ENCODE data around the gene SLCO4A1. TPM values are rescaled to one million over a fixed set of nuclear protein-coding genes. Genes with fewer than 3 reads are reported as not detected.

SLCO4A1 gene
- total RNA-seq, 4 donors from 2014 or later, result 77.9 to 107 (median 81.5) TPM

- 27 to 33% methylated on average over 14 of the region's 14 CpGs for WGBS, 2 donors
- DNase-seq (ENCODE audit: low spot score in 2 of 2), result no peak
- intact Hi-C loops (cut with DNase I; ENCODE audit: low total_unique reads), result no loop called here
- H3K4me3 ChIP-seq (ENCODE audit: low read depth, poor library complexity, severe bottlenecking), result peak overlapping the region; percentile 50
- TF ChIP-seq, protein P1, sequence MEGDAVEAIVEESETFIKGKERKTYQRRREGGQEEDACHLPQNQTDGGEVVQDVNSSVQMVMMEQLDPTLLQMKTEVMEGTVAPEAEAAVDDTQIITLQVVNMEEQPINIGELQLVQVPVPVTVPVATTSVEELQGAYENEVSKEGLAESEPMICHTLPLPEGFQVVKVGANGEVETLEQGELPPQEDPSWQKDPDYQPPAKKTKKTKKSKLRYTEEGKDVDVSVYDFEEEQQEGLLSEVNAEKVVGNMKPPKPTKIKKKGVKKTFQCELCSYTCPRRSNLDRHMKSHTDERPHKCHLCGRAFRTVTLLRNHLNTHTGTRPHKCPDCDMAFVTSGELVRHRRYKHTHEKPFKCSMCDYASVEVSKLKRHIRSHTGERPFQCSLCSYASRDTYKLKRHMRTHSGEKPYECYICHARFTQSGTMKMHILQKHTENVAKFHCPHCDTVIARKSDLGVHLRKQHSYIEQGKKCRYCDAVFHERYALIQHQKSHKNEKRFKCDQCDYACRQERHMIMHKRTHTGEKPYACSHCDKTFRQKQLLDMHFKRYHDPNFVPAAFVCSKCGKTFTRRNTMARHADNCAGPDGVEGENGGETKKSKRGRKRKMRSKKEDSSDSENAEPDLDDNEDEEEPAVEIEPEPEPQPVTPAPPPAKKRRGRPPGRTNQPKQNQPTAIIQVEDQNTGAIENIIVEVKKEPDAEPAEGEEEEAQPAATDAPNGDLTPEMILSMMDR (IDR thresholded peaks at IDR 0.05), result no peak
- no peak for TF ChIP-seq POLR2A (IDR thresholded peaks at IDR 0.05)
Measured at GRCh38 chr20:62643521-62644043, 1.3 kb downstream of the SLCO4A1 start.

DNA sequence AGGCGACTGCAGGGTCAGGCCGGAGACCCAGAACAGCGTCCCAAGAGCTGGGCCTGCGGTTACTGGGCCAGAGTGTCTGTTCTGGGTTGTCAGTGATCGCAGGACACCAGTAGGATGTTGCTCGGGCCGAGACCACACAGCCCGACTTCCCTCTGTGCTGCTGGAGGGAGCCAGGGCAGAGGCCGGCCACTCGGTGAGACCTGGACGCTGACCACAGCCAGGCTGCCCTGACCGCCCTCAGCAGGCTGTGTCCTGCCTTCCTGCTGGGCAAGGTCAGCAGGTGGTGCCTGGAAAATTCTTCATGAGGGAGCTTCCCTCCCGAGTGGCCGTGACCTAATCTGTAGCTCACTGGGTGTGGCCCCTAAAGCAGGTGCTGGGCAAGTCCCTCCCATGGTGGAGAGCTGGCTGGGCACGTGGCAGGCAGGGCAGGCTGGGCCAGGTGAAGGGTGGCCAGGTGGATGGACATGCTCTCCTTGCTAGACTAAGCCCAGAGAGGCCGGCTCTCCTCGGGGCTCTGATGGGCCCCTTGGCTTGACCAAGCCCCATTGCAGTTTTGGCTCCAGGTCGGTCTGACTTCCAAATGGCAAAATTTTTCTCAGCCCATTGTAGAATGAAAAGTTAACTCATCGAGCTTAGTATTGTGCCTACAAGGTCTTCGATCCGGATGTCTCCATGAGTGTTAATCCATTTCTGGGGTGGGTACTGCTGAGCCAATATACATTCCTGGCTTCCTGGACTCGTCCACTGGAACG is 1.9 kb downstream of the SLCO4A1 start:
- no peak overlapping the region for H3K4me3 ChIP-seq (ENCODE audit: low read depth, poor library complexity, severe bottlenecking)
- no peak for TF ChIP-seq POLR2A (IDR thresholded peaks at IDR 0.05)
- TF ChIP-seq, protein P1 (IDR thresholded peaks at IDR 0.05), result no peak
- WGBS, 2 donors, result 73 to 83% methylated on average over 15 to 18 of the region's 23 CpGs
- no peak for DNase-seq (ENCODE audit: low spot score in 2 of 2)
- intact Hi-C loops (cut with DNase I; ENCODE audit: low total_unique reads), result no loop called here

GRCh38 chr20:62644802-62645496 is 2.6 kb downstream of the SLCO4A1 start:
- 61 to 68% methylated on average over 12 of the region's 12 CpGs for WGBS, 2 donors
- DNase-seq (ENCODE audit: low spot score in 2 of 2), result no peak
- H3K4me3 ChIP-seq (ENCODE audit: low read depth, poor library complexity, severe bottlenecking), result no peak overlapping the region
- TF ChIP-seq POLR2A (IDR thresholded peaks at IDR 0.05), result no peak
- TF ChIP-seq, protein P1 (IDR thresholded peaks at IDR 0.05), result no peak
- intact Hi-C loops (cut with DNase I; ENCODE audit: low total_unique reads), result no loop called here

- no peak overlapping the region for H3K4me3 ChIP-seq (ENCODE audit: low read depth, poor library complexity, severe bottlenecking)
- 83% methylated on average over 15 of the region's 15 CpGs for WGBS, 2 donors
- intact Hi-C loops (cut with DNase I; ENCODE audit: low total_unique reads), result no loop called here
- DNase-seq (ENCODE audit: low spot score in 2 of 2), result no peak
- TF ChIP-seq POLR2A (IDR thresholded peaks at IDR 0.05), result no peak
- TF ChIP-seq, protein P1 (IDR thresholded peaks at IDR 0.05), result no peak
Measured at GRCh38 chr20:62645613-62646012, 3.3 kb downstream of the SLCO4A1 start.

- H3K4me3 ChIP-seq (ENCODE audit: low read depth, poor library complexity, severe bottlenecking), result no peak overlapping the region
- DNase-seq (ENCODE audit: low spot score in 2 of 2), result no peak
- TF ChIP-seq POLR2A (IDR thresholded peaks at IDR 0.05), result no peak
- TF ChIP-seq, protein P1 (IDR thresholded peaks at IDR 0.05), result no peak
- intact Hi-C loops (cut with DNase I; ENCODE audit: low total_unique reads), result no loop called here
- 53 to 57% methylated on average over 12 of the region's 12 CpGs for WGBS, 2 donors
Measured at GRCh38 chr20:62646851-62647520, 4.7 kb downstream of the SLCO4A1 start.
